K562 (cell line): ENCODE data around the gene NEDD9. TPM values are rescaled to one million over a fixed set of nuclear protein-coding genes. Genes with fewer than 3 reads are reported as not detected.
A peak's percentile ranks its signal among the peaks of the same experiment; 100 is the strongest.

ENCODE experiments used
- CTBP1 ChIP-seq: fragments of 450-650 bp; IDR thresholded peaks from 2 replicates; pipeline ENCODE4 v1.6.1; 2016; ENCODE audit warnings: borderline replicate concordance
- CTCF ChIP-seq, 3 experiments: IDR thresholded peaks in 2 of 3; conservative IDR thresholded peaks in 1 of 3; 2 replicates each; pipeline ENCODE4 v1.5.1; 2011 to 2012; ENCODE audit warnings: low read length in 3 of 3, mild to moderate bottlenecking in 3 of 3, control low read depth in 2 of 3, improper control_type of control experiment in 1 of 3, inconsistent platforms in 1 of 3, low read depth in 1 of 3, mixed read lengths in 1 of 3, moderate library complexity in 1 of 3; ENCODE audit not compliant: insufficient read depth in 2 of 3
- E2F4 ChIP-seq: sonication (generic); formaldehyde crosslinking; IDR thresholded peaks from 2 replicates; pipeline ENCODE4 v1.8.0; 2022; ENCODE audit warnings: mild to moderate bottlenecking, low read depth, missing genetic modification reagents
- E2F8 ChIP-seq: fragments of 450-650 bp; IDR thresholded peaks from 2 replicates; pipeline ENCODE4 v1.7.1; 2018; ENCODE audit warnings: mild to moderate bottlenecking, low read depth; ENCODE audit not compliant: partially characterized antibody
- FOXJ2 ChIP-seq: fragments of 200-800 bp; sonication (Bioruptor generic); IDR thresholded peaks from 2 replicates; pipeline ENCODE4 v1.6.1; 2016; ENCODE audit warnings: missing genetic modification characterization, missing compliant biosample characterization
- GATA2 ChIP-seq: sonication (generic); formaldehyde crosslinking; IDR thresholded peaks from 2 replicates; pipeline ENCODE4 v1.4.0; 2020; ENCODE audit warnings: mild to moderate bottlenecking, missing genetic modification reagents
- HMG20A ChIP-seq: fragments of 450-650 bp; formaldehyde crosslinking; conservative IDR thresholded peaks from 2 replicates; pipeline ENCODE4 v1.4.0; 2020; ENCODE audit warnings: mild to moderate bottlenecking, mixed read lengths
- KLF13 ChIP-seq: fragments of 450-650 bp; IDR thresholded peaks from 2 replicates; pipeline ENCODE4 v1.6.1; 2016; ENCODE audit warnings: missing genetic modification characterization, low read depth, mild to moderate bottlenecking, missing compliant biosample characterization, moderate library complexity, borderline replicate concordance
- MCM2 ChIP-seq: fragments of 450-650 bp; IDR thresholded peaks from 2 replicates; pipeline ENCODE4 v1.6.1; 2017; ENCODE audit warnings: low read depth, mild to moderate bottlenecking
- MYNN ChIP-seq, 2 experiments: sonication (generic); formaldehyde crosslinking in 1 of 2; IDR thresholded peaks; 2 replicates each; pipeline versions ENCODE4 v1.5.0 to v1.6.1; 2016 to 2020; ENCODE audit warnings: antibody characterized with exemption in 1 of 2, missing genetic modification reagents in 1 of 2
- NEUROD1 ChIP-seq: fragments of 150-350 bp; IDR thresholded peaks from 2 replicates; pipeline ENCODE4 v1.6.1; 2014; ENCODE audit warnings: borderline replicate concordance, low read length, low read depth; ENCODE audit not compliant: partially characterized antibody
- PTBP1 ChIP-seq: fragments of 200-400 bp; formaldehyde crosslinking; IDR thresholded peaks from 2 replicates; pipeline ENCODE4 v1.6.1; 2017; ENCODE audit warnings: low read depth, low read length
- TAF15 ChIP-seq: fragments of 200-400 bp; formaldehyde crosslinking; IDR thresholded peaks from 2 replicates; pipeline ENCODE4 v1.6.1; 2017; ENCODE audit warnings: mild to moderate bottlenecking, low read depth, low read length, moderate library complexity
- TFAM ChIP-seq: fragments of 250-450 bp; sonication (Bioruptor Pico); conservative IDR thresholded peaks from 2 replicates; pipeline ENCODE4 v1.5.0; 2021; ENCODE audit warnings: mild to moderate bottlenecking, moderate library complexity
- TRIM25 ChIP-seq: fragments of 450-650 bp; IDR thresholded peaks from 2 replicates; pipeline ENCODE4 v1.7.0; 2016; ENCODE audit warnings: borderline replicate concordance
- ZBTB17 ChIP-seq: fragments of 450-650 bp; formaldehyde crosslinking; IDR thresholded peaks from 2 replicates; pipeline ENCODE4 v1.4.0; 2020; ENCODE audit warnings: mild to moderate bottlenecking
- ZNF124 ChIP-seq: sonication (generic); formaldehyde crosslinking; IDR thresholded peaks from 2 replicates; pipeline ENCODE4 v1.8.1; 2022; ENCODE audit warnings: missing genetic modification reagents
- ZNF263 ChIP-seq: sonication (generic); formaldehyde crosslinking; IDR thresholded peaks from 2 replicates; pipeline ENCODE4 v1.8.0; 2022; ENCODE audit warnings: mild to moderate bottlenecking, missing genetic modification reagents, borderline replicate concordance
- ZNF354B ChIP-seq: fragments of 250-450 bp; sonication (Bioruptor Pico); IDR thresholded peaks from 2 replicates; pipeline ENCODE4 v1.4.0; 2020
- ZNF444 ChIP-seq: fragments of 250-450 bp; sonication (Bioruptor Pico); IDR thresholded peaks from 2 replicates; pipeline ENCODE4 v1.4.0; 2020; ENCODE audit warnings: mild to moderate bottlenecking, moderate library complexity
- ZNF79 ChIP-seq: fragments of 250-450 bp; sonication (Bioruptor Pico); IDR thresholded peaks from 2 replicates; pipeline ENCODE4 v1.4.0; 2020; ENCODE audit warnings: low read depth, mild to moderate bottlenecking, moderate library complexity
- polyA plus RNA-seq, 8 experiments: library from polyadenylated mRNA; depleted of rRNA in 4 of 8; stranded (reverse) in 5 of 8; unstranded in 3 of 8; fragments of >200 nt; fragmentation: Nextera tagmentation in 2 of 8; fragmentation: Illumina TruSeq in 1 of 8; extraction: Ambion mirVana in 2 of 8; extraction: Trizol in 1 of 8; gene quantifications; 2 replicates each; pipeline versions ENCODE4 v1.2.1 to v1.2.3, GENCODE V29; 2011 to 2014; ENCODE audit warnings: inconsistent platforms in 1 of 8, missing spikeins in 1 of 8
- total RNA-seq, 7 experiments: library from RNA; depleted of rRNA in 6 of 7; stranded (reverse); fragments of >200 nt in 6 of 7; fragmentation: Illumina TruSeq in 2 of 7; extraction: Trizol in 2 of 7; gene quantifications; 2 replicates each; pipeline versions ENCODE4 v1.2.1 to v1.2.3, GENCODE V29; 2011 to 2021; ENCODE audit warnings: low replicate concordance in 1 of 7

The NEDD9 gene
- total and polyA plus RNA-seq, 9 of the 15 experiments (the other 6 are each of a cell fraction or from before 2014, with no cell fraction given): 0.04 to 0.18 (median 0.15) TPM; not detected in 6

GRCh38 chr6:11232193-11232769 lies at the start of gene NEDD9 (continued):
- TF ChIP-seq ZBTB17 (CRISPR knock-in tag) (no peak), MCM2 (no peak), E2F8 (no peak), CTCF (IDR thresholded peaks at IDR 0.05 in 2 of 3, conservative IDR thresholded peaks at IDR 0.05 in 1 of 3; ENCODE audit: insufficient read depth in 2 of 3, low read depth in 1 of 3, low read length in 3 of 3) (peak in 1 of 3 experiments; percentile 13; a peak in 2 of 6 replicates), KLF13 (tag) (no peak), NEUROD1 (no peak), GATA2 (CRISPR knock-in tag) (no peak), MYNN (IDR thresholded peaks at IDR 0.05) (no peak), MYNN (CRISPR knock-in tag; IDR thresholded peaks at IDR 0.05) (no peak), ZNF354B (no peak), PTBP1 (no peak), ZNF444 (CRISPR knock-in tag) (no peak), ZNF263 (CRISPR knock-in tag) (no peak), E2F4 (CRISPR knock-in tag) (no peak), ZNF124 (no peak), ZNF79 (no peak), TRIM25 (no peak), HMG20A (CRISPR knock-in tag) (no peak), CTBP1 (peak; percentile 13; the same call in 1 of the 2 replicates), FOXJ2 (no peak), TFAM (no peak), TAF15 (no peak)
